ENCODE results near the gene IFI35. TPM values are rescaled to one million over a fixed set of nuclear protein-coding genes. Genes with fewer than 3 reads are reported as not detected.
"Not testable (repeated sequence)": the region's sequence is repeated elsewhere in the genome, so short reads cannot be mapped to it uniquely, and the experiment has no call there.

Gene IFI35
- 100 to 1,000 TPM; 107 to 110 TPM for total RNA-seq

DNA sequence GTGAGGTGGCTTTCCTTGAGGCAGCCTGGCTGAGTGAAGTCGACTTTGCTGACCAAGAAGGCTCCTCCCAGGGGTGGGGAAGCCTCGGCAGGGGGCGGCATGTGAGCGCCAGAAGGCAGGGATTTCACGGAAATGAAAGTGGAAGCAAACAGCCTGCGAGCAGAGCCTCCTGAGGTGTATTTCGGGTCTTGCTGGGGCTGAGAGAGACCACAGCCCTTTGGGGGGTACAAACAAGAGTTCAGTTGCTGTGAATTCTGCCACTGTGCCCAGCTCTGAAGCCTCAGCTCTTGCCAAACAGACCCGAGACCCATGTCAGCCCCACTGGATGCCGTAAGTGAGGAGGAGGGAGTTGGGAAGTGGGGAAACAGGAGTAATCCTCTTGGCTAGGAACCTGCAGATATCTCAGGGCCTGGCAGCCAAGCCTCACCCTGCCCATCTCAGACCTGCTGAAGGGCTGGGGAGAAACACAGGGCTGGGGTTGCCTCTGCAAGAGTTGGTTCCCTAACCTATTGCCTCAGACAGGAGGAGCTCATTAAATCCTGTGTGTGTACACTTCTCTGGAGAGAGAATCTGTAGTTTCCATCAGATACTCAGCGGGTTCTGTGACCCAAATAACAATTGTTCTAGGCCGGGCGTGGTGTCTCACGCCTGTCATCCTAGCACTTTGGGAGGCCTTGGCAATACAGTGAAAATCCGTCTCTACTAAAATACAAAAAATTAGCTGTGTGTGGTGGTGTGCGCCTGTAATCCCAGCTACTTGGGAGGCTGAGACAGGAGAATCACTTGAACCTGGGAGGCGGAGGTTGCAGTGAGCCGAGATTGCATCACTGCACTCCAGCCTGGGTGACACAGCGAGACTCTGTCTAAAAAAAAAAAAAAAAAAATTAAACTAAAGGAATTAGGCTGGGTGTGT is at the start of gene IFI35:
IFI35 (plus strand) TSS at position 146 of the 913 bp plus-strand sequence; CDS start at position 310, 164 bp downstream.
- peaks cover 22% of the 10 kb centered on the region for H3K4me1 Mint-ChIP-seq (ENCODE audit: low read depth)
- no peaks in the 10 kb centered on the region for H3K27me3 Mint-ChIP-seq (ENCODE audit: low read depth)
- no peaks in the 10 kb centered on the region for H3K9me3 Mint-ChIP-seq (ENCODE audit: insufficient read depth)
- peaks cover 53% of the 10 kb centered on the region for H3K36me3 Mint-ChIP-seq (ENCODE audit: low read depth)
- POLR2A ChIA-PET: interaction anchor here (0.5 to 5.7 kb wide), 8 partner anchors 8 to 308 kb away, joined by 3 to 65 read pairs (median 4); partner anchors contain the start of gene RPL27
- ATAC-seq (peak; percentile 97), DNase-seq (peak; percentile 94)
- H3K27ac Mint-ChIP-seq: peak within 1 kb of the TSS; percentile 100
- CTCF ChIA-PET: interaction anchor here (1.1 to 3.8 kb wide), 2 partner anchors 9 to 18 kb away, joined by 3 to 37 read pairs; partner anchors contain the start of gene RPL27
- peak within 1 kb of the TSS; percentile 100 for H3K4me3 Mint-ChIP-seq

DNA sequence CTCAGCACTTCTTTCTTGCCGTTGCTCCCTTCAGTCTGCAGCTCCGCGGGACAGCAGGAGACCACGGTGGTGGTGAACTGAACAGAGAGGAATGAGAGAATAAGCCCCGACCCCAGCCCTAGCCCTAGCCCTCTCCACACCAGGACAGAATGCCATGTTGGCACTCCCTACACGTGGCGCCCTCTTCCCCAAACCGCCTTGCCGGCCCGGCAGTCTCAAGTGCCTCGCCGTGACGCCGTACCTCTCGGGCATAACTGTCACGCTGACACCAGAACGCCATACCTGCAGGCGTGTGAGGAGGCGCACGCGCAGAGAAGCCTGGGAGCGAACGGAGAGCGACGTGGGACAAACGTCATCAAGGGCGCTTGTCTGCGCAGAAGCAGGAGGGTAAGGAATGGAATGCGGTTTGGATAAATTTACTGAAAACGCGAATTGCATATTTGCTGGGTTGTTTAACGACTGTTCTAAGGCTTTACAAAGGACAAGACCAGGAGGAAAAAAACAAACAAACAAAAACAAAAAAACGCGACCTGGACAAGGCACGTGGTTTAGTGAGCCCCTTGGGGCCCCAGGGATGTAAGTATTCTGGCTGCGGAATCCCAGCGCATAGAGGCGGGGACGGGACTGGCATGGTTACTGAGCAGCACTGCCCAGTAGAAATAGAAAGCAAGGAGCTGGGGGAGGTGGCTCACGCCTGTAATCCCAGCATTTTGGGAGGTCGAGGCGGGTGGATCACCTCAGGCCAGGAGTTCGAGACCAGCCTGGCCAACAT is 42.2 kb upstream of the IFI35 start, which contains the start of gene AARSD1:
AARSD1 (minus strand) TSS at position 294 of the 772 bp plus-strand sequence; CDS start at position 280, 14 bp downstream.
- DNase-seq: peak; percentile 94
- Mint-ChIP-seq H3K4me1 (ENCODE audit: low read depth) (peaks cover 19% of the 10 kb centered on the region), H3K9me3 (ENCODE audit: insufficient read depth) (no peaks in the 10 kb centered on the region), H3K27me3 (ENCODE audit: low read depth) (no peaks in the 10 kb centered on the region), H3K36me3 (ENCODE audit: low read depth) (peaks cover 26% of the 10 kb centered on the region), H3K4me3 (peak within 1 kb of the TSS; percentile 93), H3K27ac (peak within 1 kb of the TSS; percentile 98)
- peak; percentile 99 for ATAC-seq
- ChIA-PET POLR2A (interaction anchor here (0.5 to 1.5 kb wide), 5 partner anchors 34 to 520 kb away, joined by 3 to 7 read pairs (median 5); partner anchors contain the start of gene RPL27), CTCF (no interaction called here)

DNA sequence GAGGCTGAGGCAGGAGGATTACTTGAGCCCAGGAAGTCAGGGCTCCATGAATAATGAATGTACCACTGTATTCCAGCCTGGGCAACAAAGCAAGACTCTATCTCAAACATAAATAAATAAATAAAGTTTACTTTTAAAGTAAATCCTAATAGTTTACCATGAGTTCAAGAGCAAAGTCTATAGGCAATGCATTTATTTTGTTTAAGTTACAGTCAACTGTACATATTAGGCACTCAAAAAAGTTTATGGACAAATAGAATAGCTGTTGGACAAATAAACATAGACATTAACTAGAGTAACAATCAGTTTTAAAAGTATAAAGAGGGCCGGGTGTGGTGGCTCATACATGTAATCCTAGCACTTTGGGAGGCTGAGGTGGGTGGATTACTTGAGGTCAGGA is 38.7 kb upstream of the IFI35 start:
- Mint-ChIP-seq H3K4me3 (no peak overlapping the region), H3K9me3 (ENCODE audit: insufficient read depth) (no peaks in the 10 kb centered on the region), H3K4me1 (ENCODE audit: low read depth) (peaks cover 12% of the 10 kb centered on the region), H3K27ac (no peak overlapping the region), H3K36me3 (ENCODE audit: low read depth) (peaks cover 8% of the 10 kb centered on the region), H3K27me3 (ENCODE audit: low read depth) (no peaks in the 10 kb centered on the region)
- ATAC-seq (no peak), DNase-seq (no peak)
- ChIA-PET POLR2A (no interaction called here), CTCF (interaction anchor here (2.4 kb wide), 1 partner anchor 30 kb away, joined by 5 read pairs; the partner anchor contains the start of gene RPL27)

DNA sequence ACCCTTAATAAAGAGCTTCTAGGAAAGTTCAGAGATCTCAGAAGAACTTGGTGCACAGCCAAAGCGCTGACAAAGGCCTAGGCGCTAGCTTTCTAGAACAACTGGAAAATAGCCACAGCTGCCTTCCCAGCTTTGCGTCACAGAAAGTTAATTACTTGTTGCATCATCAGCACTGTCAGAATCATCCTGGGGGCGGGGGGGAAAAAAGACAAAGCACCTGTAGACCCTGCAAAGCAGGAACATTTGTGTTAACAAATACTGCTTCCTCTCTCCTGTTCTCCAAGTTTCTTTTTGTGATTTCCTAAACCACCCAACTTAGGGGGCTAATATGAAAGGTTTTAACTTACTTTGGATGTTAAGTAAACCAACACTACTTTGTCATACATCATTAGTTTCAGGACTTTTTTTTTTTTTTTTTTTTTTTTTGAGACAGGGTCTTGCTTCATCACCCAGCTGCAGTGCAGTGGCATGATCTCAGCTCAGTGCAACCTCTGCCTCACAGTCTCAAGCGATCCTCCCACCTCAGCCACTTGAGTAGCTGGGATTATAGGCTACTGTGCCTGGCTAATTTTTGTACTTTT is 37.5 kb upstream of the IFI35 start:
- peaks cover 5% of the 10 kb centered on the region for H3K36me3 Mint-ChIP-seq (ENCODE audit: low read depth)
- no peaks in the 10 kb centered on the region for H3K27me3 Mint-ChIP-seq (ENCODE audit: low read depth)
- ChIA-PET POLR2A (interaction anchor here (0.6 kb wide), 1 partner anchor 121 kb away, joined by 3 read pairs; no protein-coding TSS in a partner anchor), CTCF (interaction anchor here (1.5 to 2.4 kb wide), 2 partner anchors 23 to 29 kb away, joined by 3 to 5 read pairs; partner anchors contain the start of gene RPL27)
- H3K27ac Mint-ChIP-seq: no peak overlapping the region
- DNase-seq (no peak), ATAC-seq (no peak)
- H3K9me3 Mint-ChIP-seq (ENCODE audit: insufficient read depth): no peaks in the 10 kb centered on the region
- H3K4me1 Mint-ChIP-seq (ENCODE audit: low read depth): peaks cover 6% of the 10 kb centered on the region
- no peak overlapping the region for H3K4me3 Mint-ChIP-seq

DNA sequence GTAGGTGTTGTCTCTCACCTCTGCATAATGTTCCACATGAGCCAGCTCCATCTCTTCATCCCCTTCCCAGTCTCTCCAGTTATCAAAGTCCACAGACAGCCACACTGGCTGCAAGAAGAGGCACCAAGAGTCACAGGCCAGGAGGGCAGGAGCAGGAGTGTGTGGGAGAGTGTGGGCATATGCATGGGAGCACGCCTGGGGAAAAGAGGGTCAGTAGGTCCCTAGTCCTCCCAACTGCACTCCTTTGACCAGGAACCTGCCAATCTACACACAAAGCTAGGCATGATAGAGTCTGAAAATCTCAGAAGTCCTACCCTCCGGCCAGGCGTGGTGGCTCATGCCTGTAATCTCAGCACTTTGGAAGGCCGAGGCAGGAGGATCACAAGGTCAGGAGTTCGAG is 35.0 kb upstream of the IFI35 start:
- POLR2A ChIA-PET: no interaction called here
- no peak overlapping the region for H3K27ac Mint-ChIP-seq

DNA sequence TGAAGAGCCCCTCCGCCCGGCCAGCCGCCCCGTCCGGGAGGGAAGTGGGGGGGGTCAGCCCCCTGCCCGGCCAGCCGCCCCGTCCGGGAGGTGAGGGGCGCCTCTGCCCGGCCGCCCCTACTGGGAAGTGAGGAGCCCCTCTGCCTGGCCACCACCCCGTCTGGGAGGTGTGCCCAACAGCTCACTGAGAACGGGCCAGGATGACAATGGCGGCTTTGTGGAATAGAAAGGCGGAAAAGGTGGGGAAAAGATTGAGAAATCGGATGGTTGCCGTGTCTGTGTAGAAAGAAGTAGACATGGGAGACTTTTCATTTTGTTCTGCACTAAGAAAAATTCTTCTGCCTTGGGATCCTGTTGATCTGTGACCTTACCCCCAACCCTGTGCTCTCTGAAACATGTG is 33.3 kb upstream of the IFI35 start:
- H3K9me3 Mint-ChIP-seq (ENCODE audit: insufficient read depth); H3K27ac Mint-ChIP-seq; H3K27me3 Mint-ChIP-seq (ENCODE audit: low read depth); H3K36me3 Mint-ChIP-seq (ENCODE audit: low read depth); CTCF ChIA-PET; H3K4me3 Mint-ChIP-seq; ATAC-seq; H3K4me1 Mint-ChIP-seq (ENCODE audit: low read depth); DNase-seq; POLR2A ChIA-PET: not testable (repeated sequence)

More for the DNA sequence above, 35.0 kb upstream of the IFI35 start:
- Mint-ChIP-seq H3K4me1 (ENCODE audit: low read depth) (peaks cover 5% of the 10 kb centered on the region), H3K9me3 (ENCODE audit: insufficient read depth) (no peaks in the 10 kb centered on the region), H3K4me3 (no peak overlapping the region), H3K27me3 (ENCODE audit: low read depth) (no peaks in the 10 kb centered on the region), H3K36me3 (ENCODE audit: low read depth) (no peaks in the 10 kb centered on the region)
- ATAC-seq: no peak
- DNase-seq: no peak
- CTCF ChIA-PET: no interaction called here

DNA sequence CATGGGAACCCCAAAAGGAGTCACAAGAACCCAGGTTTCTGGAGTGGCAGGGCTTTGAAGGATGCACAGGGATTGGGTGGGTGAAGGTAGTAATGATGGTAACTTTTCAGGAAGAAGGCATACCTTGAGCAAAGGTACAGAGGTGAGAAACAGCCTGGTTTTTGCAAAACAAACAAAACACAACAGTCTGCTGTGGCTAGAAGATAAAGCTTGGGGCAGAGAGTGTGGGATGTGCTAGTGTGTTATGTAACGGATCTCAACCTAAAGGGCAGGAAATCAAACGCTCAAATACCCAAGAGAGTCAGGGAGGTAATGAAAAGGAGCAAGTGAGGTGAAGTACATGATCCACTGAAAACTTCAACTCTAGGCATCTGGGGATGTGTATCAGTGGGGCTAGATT is 31.3 kb upstream of the IFI35 start:
- CTCF ChIA-PET: interaction anchor here (1.3 kb wide), 1 partner anchor 23 kb away, joined by 3 read pairs; the partner anchor contains the start of gene RPL27
- DNase-seq: no peak
- H3K27me3 Mint-ChIP-seq (ENCODE audit: low read depth): no peaks in the 10 kb centered on the region
- no peak for ATAC-seq
- H3K36me3 Mint-ChIP-seq (ENCODE audit: low read depth): no peaks in the 10 kb centered on the region
- no peak overlapping the region for H3K4me3 Mint-ChIP-seq
- H3K27ac Mint-ChIP-seq: no peak overlapping the region
- H3K9me3 Mint-ChIP-seq (ENCODE audit: insufficient read depth): no peaks in the 10 kb centered on the region
- POLR2A ChIA-PET: interaction anchor here (1.0 kb wide), 1 partner anchor 23 kb away, joined by 3 read pairs; the partner anchor contains the start of gene RPL27
- H3K4me1 Mint-ChIP-seq (ENCODE audit: low read depth): peaks cover 16% of the 10 kb centered on the region

DNA sequence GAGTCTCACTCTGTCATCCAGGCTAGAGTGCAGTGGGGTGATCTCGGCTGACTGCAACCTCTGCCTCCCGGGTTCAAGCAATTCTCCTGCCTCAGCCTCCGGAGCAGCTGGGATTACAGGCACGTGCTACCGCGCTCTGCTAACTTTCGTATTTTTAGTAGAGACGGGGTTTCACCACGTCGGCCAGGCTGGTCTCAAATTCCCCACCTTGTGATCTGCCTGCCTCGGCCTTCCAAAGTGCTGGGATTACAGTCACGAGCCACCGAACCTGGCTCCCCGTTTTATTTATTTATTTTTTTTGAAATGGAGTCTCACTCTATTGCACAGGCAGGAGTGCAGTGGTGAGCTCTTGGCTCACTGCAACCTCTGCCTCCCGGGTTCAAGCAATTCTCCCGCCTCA is 30.9 kb upstream of the IFI35 start:
- H3K27ac Mint-ChIP-seq; DNase-seq; H3K27me3 Mint-ChIP-seq (ENCODE audit: low read depth); ATAC-seq; H3K9me3 Mint-ChIP-seq (ENCODE audit: insufficient read depth); H3K4me3 Mint-ChIP-seq; H3K36me3 Mint-ChIP-seq (ENCODE audit: low read depth): not testable (repeated sequence)
- CTCF ChIA-PET: interaction anchor here (0.6 to 1.3 kb wide), 3 partner anchors 10 to 22 kb away, joined by 3 read pairs; partner anchors contain the start of gene RPL27
- POLR2A ChIA-PET: interaction anchor here (1.0 kb wide), 1 partner anchor 22 kb away, joined by 3 read pairs; the partner anchor contains the start of gene RPL27
- H3K4me1 Mint-ChIP-seq (ENCODE audit: low read depth): peaks cover 16% of the 10 kb centered on the region

DNA sequence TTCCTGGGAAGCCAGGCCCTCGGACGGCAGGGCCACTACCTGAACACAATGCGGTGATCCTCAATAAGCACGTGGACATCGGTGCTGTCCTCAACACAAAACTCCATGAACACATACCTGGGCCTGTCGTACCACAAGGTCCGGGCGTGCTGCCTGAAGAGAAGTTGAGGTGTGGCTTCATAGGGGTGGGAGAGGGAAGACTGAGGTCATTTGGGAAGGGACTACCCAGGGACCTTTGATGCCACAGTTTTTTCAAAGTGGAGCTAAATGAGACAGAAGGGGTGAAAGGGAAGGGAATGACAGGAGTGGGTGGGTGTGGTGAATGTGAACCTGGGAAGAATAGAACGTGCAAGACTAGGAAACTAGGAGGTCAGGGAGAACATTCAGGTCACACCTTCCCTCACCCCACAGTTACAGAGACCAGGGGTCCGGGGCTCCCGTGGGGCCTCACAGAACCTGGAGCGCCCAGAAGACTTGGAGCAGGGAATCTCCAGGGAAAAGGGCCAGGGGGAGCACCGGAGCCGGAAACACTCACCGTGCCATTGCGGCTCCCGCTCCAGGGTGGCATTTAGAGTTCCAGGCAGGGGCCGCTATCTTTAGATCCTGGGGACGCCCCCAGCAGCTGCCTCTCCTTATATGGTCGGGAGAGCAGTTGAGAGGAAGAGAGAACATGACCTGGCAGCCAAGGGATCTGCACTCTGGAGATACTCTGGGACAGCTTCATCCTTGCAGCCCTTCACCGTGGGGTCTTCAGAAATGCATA is 26.9 kb upstream of the IFI35 start, which contains the start of gene PTGES3L:
PTGES3L (minus strand) TSS at position 570 of the 763 bp plus-strand sequence; CDS start at position 543, 27 bp downstream.
- ATAC-seq: peak; percentile 43
- no peaks in the 10 kb centered on the region for H3K9me3 Mint-ChIP-seq (ENCODE audit: insufficient read depth)
- H3K4me1 Mint-ChIP-seq (ENCODE audit: low read depth): peaks cover 40% of the 10 kb centered on the region
- H3K4me3 Mint-ChIP-seq: peak within 1 kb of the TSS; percentile 96
- CTCF ChIA-PET: interaction anchor here (0.6 to 2.2 kb wide), 2 partner anchors 19 to 1793 kb away, joined by 3 to 9 read pairs; partner anchors contain the start of gene RPL27
- H3K27me3 Mint-ChIP-seq (ENCODE audit: low read depth): no peaks in the 10 kb centered on the region
- H3K27ac Mint-ChIP-seq: peak within 1 kb of the TSS; percentile 95
- peaks cover 20% of the 10 kb centered on the region for H3K36me3 Mint-ChIP-seq (ENCODE audit: low read depth)
- POLR2A ChIA-PET: interaction anchor here (0.9 to 2.5 kb wide), 3 partner anchors 19 to 381 kb away, joined by 3 to 18 read pairs (median 6); partner anchors contain the start of genes RPL27 and TMEM106A
- peak; percentile 55 for DNase-seq

DNA sequence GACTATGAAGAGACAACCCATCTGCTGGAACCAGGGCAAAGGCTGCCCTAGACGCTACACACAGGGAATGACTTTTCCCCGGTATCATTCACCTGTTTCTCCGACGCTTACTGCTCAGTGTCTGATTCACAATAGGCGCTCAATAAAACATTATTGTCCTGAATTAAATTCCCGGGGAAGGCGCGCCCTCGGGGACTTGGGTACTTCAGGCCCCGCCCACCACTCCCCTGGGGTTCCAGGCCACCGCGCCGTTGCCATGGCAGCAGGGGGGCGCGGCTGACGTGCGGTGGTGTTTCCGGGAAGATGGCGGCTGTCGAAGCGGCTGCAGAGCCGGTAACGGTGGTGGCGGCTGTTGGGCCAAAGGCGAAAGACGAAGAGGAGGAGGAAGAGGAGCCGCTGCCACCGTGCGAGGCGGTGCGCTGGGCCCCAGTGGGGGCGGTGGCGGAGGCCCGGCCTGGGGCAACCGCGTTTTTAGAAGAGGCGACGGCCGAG is 26.3 kb upstream of the IFI35 start, which contains the start of gene RUNDC1:
RUNDC1 (plus strand) TSS at position 292 of the 492 bp plus-strand sequence; CDS start at position 304, 12 bp downstream.
- DNase-seq (peak; percentile 93), ATAC-seq (peak; percentile 78)
- H3K27ac Mint-ChIP-seq: peak within 1 kb of the TSS; percentile 95
- peaks cover 41% of the 10 kb centered on the region for H3K4me1 Mint-ChIP-seq (ENCODE audit: low read depth)
- ChIA-PET CTCF (interaction anchor here (0.6 to 1.0 kb wide), 2 partner anchors 18 to 1792 kb away, joined by 3 to 6 read pairs; partner anchors contain the start of gene RPL27), POLR2A (interaction anchor here (1.8 to 2.5 kb wide), 2 partner anchors 18 to 231 kb away, joined by 6 to 18 read pairs; partner anchors contain the start of genes RPL27 and TMEM106A)
- H3K36me3 Mint-ChIP-seq (ENCODE audit: low read depth): peaks cover 27% of the 10 kb centered on the region
- H3K4me3 Mint-ChIP-seq: peak within 1 kb of the TSS; percentile 96
- H3K9me3 Mint-ChIP-seq (ENCODE audit: insufficient read depth): no peaks in the 10 kb centered on the region
- no peaks in the 10 kb centered on the region for H3K27me3 Mint-ChIP-seq (ENCODE audit: low read depth)
